HepG2 (cell line): ENCODE measurements around the gene XXYLT1.

Experiments
- EP300 ChIP-seq, 3 experiments: sonication (generic) in 1 of 3; formaldehyde crosslinking in 1 of 3; IDR thresholded peaks; 2 replicates each; pipeline versions ENCODE4 v1.5.1 to v1.6.1; 2011 to 2020; ENCODE audit warnings: low read depth in 2 of 3, low read length in 2 of 3, borderline replicate concordance in 1 of 3, improper control_type of control experiment in 1 of 3, mild to moderate bottlenecking in 1 of 3, missing genetic modification reagents in 1 of 3, moderate library complexity in 1 of 3
- HNRNPH1 ChIP-seq: fragments of 200-400 bp; formaldehyde crosslinking; optimal IDR thresholded peaks from 2 replicates; pipeline ENCODE3; 2017; ENCODE audit warnings: mild to moderate bottlenecking, low read depth, low read length
- NPAS2 ChIP-seq: sonication (generic); formaldehyde crosslinking; IDR thresholded peaks from 2 replicates; pipeline ENCODE4 v1.8.0; 2022; ENCODE audit warnings: mild to moderate bottlenecking, missing genetic modification reagents, borderline replicate concordance
- SETDB1 ChIP-seq: sonication (generic); formaldehyde crosslinking; IDR thresholded peaks from 2 replicates; pipeline ENCODE4 v1.5.1; 2020; ENCODE audit warnings: missing genetic modification reagents, mild to moderate bottlenecking, borderline replicate concordance
- TBP ChIP-seq: sonication (generic); formaldehyde crosslinking; IDR thresholded peaks from 2 replicates; pipeline ENCODE4 v1.5.0; 2020; ENCODE audit warnings: missing genetic modification reagents
- TSC22D2 ChIP-seq: sonication (generic); formaldehyde crosslinking; IDR thresholded peaks from 2 replicates; pipeline ENCODE4 v1.5.1; 2020; ENCODE audit warnings: missing genetic modification reagents, mild to moderate bottlenecking, borderline replicate concordance
- TF ChIP-seq, protein P1 (sequence below): sonication (generic); formaldehyde crosslinking; IDR thresholded peaks from 2 replicates; pipeline ENCODE4 v1.5.0; 2020; ENCODE audit warnings: mild to moderate bottlenecking, missing genetic modification reagents, moderate library complexity
- TF ChIP-seq, protein P2 (sequence below): sonication (generic); formaldehyde crosslinking; IDR thresholded peaks from 2 replicates; pipeline ENCODE4 v1.5.0; 2020; ENCODE audit warnings: missing genetic modification reagents

DNA sequence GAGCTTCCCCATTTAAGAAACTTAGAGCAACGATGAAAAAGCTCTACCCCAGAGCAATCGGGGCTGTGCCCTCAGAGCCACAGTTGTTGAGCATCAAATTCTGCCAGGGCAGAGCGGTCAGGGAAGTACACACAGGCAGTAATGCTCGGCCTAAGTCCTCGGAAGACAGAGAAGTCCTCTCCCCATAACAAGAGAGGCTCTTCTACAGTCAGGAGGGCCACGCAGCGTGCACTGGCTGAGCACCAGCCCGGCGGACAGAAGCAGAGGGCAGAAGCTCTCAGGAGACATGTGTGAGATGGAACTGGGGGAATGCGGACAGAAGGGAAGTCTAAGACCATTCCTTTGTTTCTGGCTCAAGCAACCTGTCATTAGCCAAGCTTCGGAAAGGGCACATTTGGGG lies 95.9 kb downstream of the XXYLT1 start:
- TF ChIP-seq, protein P1, sequence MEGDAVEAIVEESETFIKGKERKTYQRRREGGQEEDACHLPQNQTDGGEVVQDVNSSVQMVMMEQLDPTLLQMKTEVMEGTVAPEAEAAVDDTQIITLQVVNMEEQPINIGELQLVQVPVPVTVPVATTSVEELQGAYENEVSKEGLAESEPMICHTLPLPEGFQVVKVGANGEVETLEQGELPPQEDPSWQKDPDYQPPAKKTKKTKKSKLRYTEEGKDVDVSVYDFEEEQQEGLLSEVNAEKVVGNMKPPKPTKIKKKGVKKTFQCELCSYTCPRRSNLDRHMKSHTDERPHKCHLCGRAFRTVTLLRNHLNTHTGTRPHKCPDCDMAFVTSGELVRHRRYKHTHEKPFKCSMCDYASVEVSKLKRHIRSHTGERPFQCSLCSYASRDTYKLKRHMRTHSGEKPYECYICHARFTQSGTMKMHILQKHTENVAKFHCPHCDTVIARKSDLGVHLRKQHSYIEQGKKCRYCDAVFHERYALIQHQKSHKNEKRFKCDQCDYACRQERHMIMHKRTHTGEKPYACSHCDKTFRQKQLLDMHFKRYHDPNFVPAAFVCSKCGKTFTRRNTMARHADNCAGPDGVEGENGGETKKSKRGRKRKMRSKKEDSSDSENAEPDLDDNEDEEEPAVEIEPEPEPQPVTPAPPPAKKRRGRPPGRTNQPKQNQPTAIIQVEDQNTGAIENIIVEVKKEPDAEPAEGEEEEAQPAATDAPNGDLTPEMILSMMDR (CRISPR knock-in tag): no peak
- TF ChIP-seq TBP (CRISPR knock-in tag) (no peak), EP300 (IDR thresholded peaks at IDR 0.05; ENCODE audit: low read depth in 2 of 2, low read length in 2 of 2) (no peak), EP300 (CRISPR knock-in tag; IDR thresholded peaks at IDR 0.05; ENCODE audit: borderline replicate concordance) (no peak), NPAS2 (no peak), HNRNPH1 (no peak), TSC22D2 (CRISPR knock-in tag) (no peak), SETDB1 (CRISPR knock-in tag) (no peak)
- TF ChIP-seq, protein P2, sequence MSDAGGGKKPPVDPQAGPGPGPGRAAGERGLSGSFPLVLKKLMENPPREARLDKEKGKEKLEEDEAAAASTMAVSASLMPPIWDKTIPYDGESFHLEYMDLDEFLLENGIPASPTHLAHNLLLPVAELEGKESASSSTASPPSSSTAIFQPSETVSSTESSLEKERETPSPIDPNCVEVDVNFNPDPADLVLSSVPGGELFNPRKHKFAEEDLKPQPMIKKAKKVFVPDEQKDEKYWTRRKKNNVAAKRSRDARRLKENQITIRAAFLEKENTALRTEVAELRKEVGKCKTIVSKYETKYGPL (CRISPR knock-in tag): no peak
